HG02623 (cell line): ENCODE measurements around the gene CAMKK2.
"Not testable (repeated sequence)": the region's sequence is repeated elsewhere in the genome, so short reads cannot be mapped to it uniquely, and the experiment has no call there.

Source experiments
- ATAC-seq: cut with Tn5 transposase; IDR thresholded peaks from one replicate; pipeline ENCODE4 v1.9.1; 2021; ENCODE audit warnings: moderate library complexity; ENCODE audit not compliant: unreplicated experiment

The CAMKK2 gene

GRCh38 chr12:121299662-121300061, 3.2 kb upstream of the CAMKK2 start:
- ATAC-seq = no peak

GRCh38 chr12:121298411-121298810, 1.9 kb upstream of the CAMKK2 start:
- not testable (repeated sequence) for ATAC-seq

- ATAC-seq = no peak
Measured at GRCh38 chr12:121297435-121297991, 1.0 kb upstream of the CAMKK2 start.

- ATAC-seq = peak; percentile 18
Measured at GRCh38 chr12:121295746-121296617, 527 bp downstream of the CAMKK2 start.

- no peak for ATAC-seq
Measured at GRCh38 chr12:121295116-121295745, 1.3 kb downstream of the CAMKK2 start.

GRCh38 chr12:121294151-121294889, 2.2 kb downstream of the CAMKK2 start:
- ATAC-seq = no peak

GRCh38 chr12:121293603-121294002, 2.9 kb downstream of the CAMKK2 start:
- ATAC-seq = no peak

- no peak for ATAC-seq
Measured at GRCh38 chr12:121290410-121290809, 6.1 kb downstream of the CAMKK2 start.

GRCh38 chr12:121289962-121290361, 6.5 kb downstream of the CAMKK2 start:
- ATAC-seq = no peak

- ATAC-seq = no peak
Measured at GRCh38 chr12:121288986-121289385, 7.5 kb downstream of the CAMKK2 start.

GRCh38 chr12:121288158-121288845, 8.2 kb downstream of the CAMKK2 start:
- ATAC-seq = no peak

GRCh38 chr12:121287267-121287954, 9.1 kb downstream of the CAMKK2 start:
- ATAC-seq = no peak

GRCh38 chr12:121285856-121286255, 10.7 kb downstream of the CAMKK2 start:
- no peak for ATAC-seq

- no peak for ATAC-seq
Measured at GRCh38 chr12:121284551-121285390, 11.7 kb downstream of the CAMKK2 start.

- ATAC-seq = no peak
Measured at GRCh38 chr12:121283841-121284240, 12.7 kb downstream of the CAMKK2 start.

- no peak for ATAC-seq
Measured at GRCh38 chr12:121283388-121283787, 13.1 kb downstream of the CAMKK2 start.

GRCh38 chr12:121282910-121283309, 13.6 kb downstream of the CAMKK2 start:
- ATAC-seq = not testable (repeated sequence)

GRCh38 chr12:121282072-121282742, 14.3 kb downstream of the CAMKK2 start:
- ATAC-seq = no peak

- not testable (repeated sequence) for ATAC-seq
Measured at GRCh38 chr12:121281116-121281515, 15.4 kb downstream of the CAMKK2 start.
